SK-N-MC (cell line): ENCODE data around the gene NDUFAF3.

Experiments used
- EZH2 ChIP-seq: fragments of 200-600 bp; sonication (generic); IDR thresholded peaks from one replicate; pipeline ENCODE4 v1.6.1; 2017; ENCODE audit warnings: antibody characterized with exemption
- FOXP2 ChIP-seq: optimal IDR thresholded peaks from 2 replicates; pipeline ENCODE3; 2011; ENCODE audit warnings: mild to moderate bottlenecking, moderate library complexity; ENCODE audit not compliant: insufficient read depth; ENCODE audit errors: extremely low read length, control extremely low read depth
- POLR2AphosphoS5 ChIP-seq: IDR thresholded peaks from 2 replicates; pipeline ENCODE4 v1.6.1; 2012; ENCODE audit warnings: mild to moderate bottlenecking, low read depth, low read length, borderline replicate concordance

GRCh38 chr3:49024449-49024848 is 2.5 kb downstream of the NDUFAF3 start:
- TF ChIP-seq EZH2 (no peak), POLR2AphosphoS5 (no peak), FOXP2 (no peak)
